IMR-90 (cell line): ENCODE measurements around the gene ILF3. TPM values are rescaled to one million over a fixed set of nuclear protein-coding genes. Genes with fewer than 3 reads are reported as not detected.

Experiments used
- ATAC-seq: fragments of 200-7000 bp; cut with Tn5 transposase; 2 replicates; pipeline ENCODE4 v1.9.1; 2020; ENCODE audit warnings: low read depth, mild to moderate bottlenecking, moderate library complexity
- BruUV-seq: library from RNA; stranded (reverse); fragments of 400-500 nt; replicated peaks from 2 replicates; lab custom pipeline; 2021; lab: Mats Ljungman, UMichigan
- CTCF ChIA-PET: fragments of 300-600 bp; formaldehyde crosslinking; extraction: SDS; loops from one replicate; lab custom pipeline; 2021; ENCODE audit warnings: antibody characterized with exemption; lab: Yijun Ruan, JAX
- POLR2A ChIA-PET: fragments of 300-600 bp; sonication (Branson Sonifier 250); formaldehyde crosslinking; loops from one replicate; lab custom pipeline; 2022; ENCODE audit warnings: antibody characterized with exemption; ENCODE audit not compliant: unreplicated experiment; lab: Charles Lee
- DNase-seq: peaks from one replicate; pipeline ENCODE4 v3.0.0; 2013
- H2AFZ ChIP-seq: replicated peaks from 2 replicates; pipeline ENCODE3; 2013; ENCODE audit warnings: low read length, mild to moderate bottlenecking; ENCODE audit not compliant: poor library complexity
- H2AK5ac ChIP-seq: 2 replicates; pipeline ENCODE4 v1.6.1; 2013; ENCODE audit warnings: low read depth, low read length, inconsistent platforms
- H2AK9ac ChIP-seq: replicated peaks from 2 replicates; pipeline ENCODE3; 2013; ENCODE audit warnings: mild to moderate bottlenecking, low read depth, low read length, moderate library complexity; ENCODE audit not compliant: poor library complexity
- H2BK120ac ChIP-seq: 2 replicates; pipeline ENCODE4 v1.6.1; 2013; ENCODE audit warnings: low read depth, low read length, inconsistent platforms
- H2BK15ac ChIP-seq: 3 replicates; pipeline ENCODE4 v1.6.1; 2013; ENCODE audit warnings: low read depth, low read length, inconsistent platforms
- H2BK20ac ChIP-seq: 2 replicates; pipeline ENCODE4 v1.6.1; 2013; ENCODE audit warnings: low read depth, mild to moderate bottlenecking, inconsistent platforms, low read length, moderate library complexity
- H2BK5ac ChIP-seq: 2 replicates; pipeline ENCODE4 v1.6.1; 2013; ENCODE audit warnings: mild to moderate bottlenecking, low read depth, low read length, inconsistent platforms; ENCODE audit not compliant: poor library complexity, severe bottlenecking
- H3K14ac ChIP-seq: replicated peaks from 2 replicates; pipeline ENCODE4 v1.6.1; 2013; ENCODE audit warnings: low read depth, low read length, inconsistent platforms
- H3K18ac ChIP-seq: 2 replicates; pipeline ENCODE4 v1.6.1; 2013; ENCODE audit warnings: low read depth, low read length, control low read depth
- H3K23ac ChIP-seq: 2 replicates; pipeline ENCODE4 v1.6.1; 2013; ENCODE audit warnings: low read depth, low read length, inconsistent platforms
- H3K27ac ChIP-seq: 2 replicates; pipeline ENCODE4 v1.5.1; 2013; ENCODE audit warnings: mild to moderate bottlenecking, control low read depth, low read length; ENCODE audit not compliant: insufficient read depth
- H3K27me3 ChIP-seq: 2 replicates; pipeline ENCODE4 v1.6.1; 2013; ENCODE audit warnings: low read length; ENCODE audit not compliant: control insufficient read depth, insufficient read depth
- H3K36me3 ChIP-seq: 2 replicates; pipeline ENCODE4 v1.6.1; 2013; ENCODE audit warnings: low read length, mixed read lengths; ENCODE audit not compliant: control insufficient read depth, insufficient read depth
- H3K4ac ChIP-seq: 2 replicates; pipeline ENCODE4 v1.6.1; 2013; ENCODE audit warnings: low read depth, low read length, inconsistent platforms
- H3K4me1 ChIP-seq: 2 replicates; pipeline ENCODE4 v1.6.1; 2013; ENCODE audit warnings: low read length, mixed read lengths; ENCODE audit not compliant: control insufficient read depth, insufficient read depth
- H3K4me2 ChIP-seq: 2 replicates; pipeline ENCODE4 v1.6.1; 2013; ENCODE audit warnings: low read depth, mild to moderate bottlenecking, control low read depth, low read length, moderate library complexity
- H3K4me3 ChIP-seq: 2 replicates; pipeline ENCODE4 v1.5.1; 2013; ENCODE audit warnings: low read depth, mild to moderate bottlenecking, control low read depth, low read length, moderate library complexity; ENCODE audit not compliant: insufficient read depth
- H3K56ac ChIP-seq: 2 replicates; pipeline ENCODE4 v1.6.1; 2013; ENCODE audit warnings: low read length, inconsistent platforms; ENCODE audit not compliant: insufficient read depth; ENCODE audit errors: extremely low read depth
- H3K79me1 ChIP-seq, 2 experiments: 2 replicates each; pipeline ENCODE4 v1.6.1; 2013; ENCODE audit warnings: low read length in 2 of 2, inconsistent platforms in 1 of 2, low read depth in 1 of 2
- H3K9ac ChIP-seq: 2 replicates; pipeline ENCODE4 v1.6.1; 2013; ENCODE audit warnings: low read depth, low read length, control low read depth
- H3K9me1 ChIP-seq: 2 replicates; pipeline ENCODE4 v1.6.1; 2013; ENCODE audit warnings: low read length, inconsistent platforms; ENCODE audit not compliant: insufficient read depth
- H3K9me3 ChIP-seq: 2 replicates; pipeline ENCODE4 v1.6.1; 2013; ENCODE audit warnings: low read length; ENCODE audit not compliant: control insufficient read depth, insufficient read depth
- H4K20me1 ChIP-seq: 2 replicates; pipeline ENCODE4 v1.6.1; 2013; ENCODE audit warnings: low read length, inconsistent platforms; ENCODE audit not compliant: insufficient read depth
- H4K5ac ChIP-seq: 2 replicates; pipeline ENCODE4 v1.6.1; 2013; ENCODE audit warnings: mild to moderate bottlenecking, low read depth, low read length, control low read depth
- H4K8ac ChIP-seq, 2 experiments: 2 replicates each; pipeline ENCODE4 v1.6.1; 2013; ENCODE audit warnings: low read depth in 2 of 2, low read length in 2 of 2, control low read depth in 1 of 2, inconsistent platforms in 1 of 2
- H4K91ac ChIP-seq: 2 replicates; pipeline ENCODE4 v1.6.1; 2013; ENCODE audit warnings: low read depth, low read length, inconsistent platforms; ENCODE audit not compliant: insufficient read depth
- BHLHE40 ChIP-seq: fragments of 150-350 bp; IDR thresholded peaks from 2 replicates; pipeline ENCODE4 v1.6.1; 2016; ENCODE audit warnings: mild to moderate bottlenecking, low read depth, low read length
- FOS ChIP-seq: fragments of 150-350 bp; IDR thresholded peaks from 2 replicates; pipeline ENCODE4 v1.6.1; 2016; ENCODE audit warnings: low read depth, low read length
- NFE2L2 ChIP-seq: fragments of 150-350 bp; IDR thresholded peaks from 2 replicates; pipeline ENCODE4 v1.6.1; 2016; ENCODE audit warnings: low read depth, mild to moderate bottlenecking, low read length
- RCOR1 ChIP-seq: IDR thresholded peaks from 2 replicates; pipeline ENCODE4 v1.6.1; 2012; ENCODE audit warnings: mild to moderate bottlenecking, low read length, improper control_type of control experiment; ENCODE audit not compliant: insufficient replicate concordance
- WGBS, 2 experiments: methylation state at CpG; one replicate each; pipeline versions ENCODE4 v1.1.5 to v1.1.7; 2013; ENCODE audit warnings: missing lambda C conversion rate in 2 of 2; ENCODE audit not compliant: insufficient read length in 1 of 2; ENCODE audit errors: extremely low coverage in 2 of 2; 5-methylcytosine and 5-hydroxymethylcytosine counted together
- dilution Hi-C: fragments of 300-500 bp; cut with HindIII; formaldehyde crosslinking; loops from one replicate; pipeline ENCODE4 v1.14.3; 2018; ENCODE audit warnings: low sequenced_read_pairs; ENCODE audit not compliant: unreplicated experiment
- in situ Hi-C: fragments of 300-500 bp; cut with MboI; formaldehyde crosslinking; loops from 3 replicates; pipeline ENCODE4 v1.14.3; 2019; ENCODE audit warnings: low sequenced_read_pairs, inconsistent platforms, mixed read lengths
- intact Hi-C: fragments of 100-400 bp; cut with micrococcal nuclease; formaldehyde crosslinking; loops from 2 replicates; pipeline ENCODE4 v1.10.0; 2022
- polyA plus RNA-seq, 3 experiments: library from polyadenylated mRNA; depleted of rRNA; stranded (reverse); fragments of >200 nt; gene quantifications; 2 replicates each; pipeline ENCODE4 v1.2.3, GENCODE V29; 2012; ENCODE audit warnings: low replicate concordance in 1 of 3
- total RNA-seq: library from RNA; depleted of rRNA; stranded (reverse); fragments of >200 nt; gene quantifications from 2 replicates; pipeline ENCODE4 v1.2.3, GENCODE V29; 2012

Gene ILF3
- total and polyA plus RNA-seq, 2 of the 4 experiments (the other 2 are of a cell fraction): 120 to 166 TPM

GRCh38 chr19:10612499-10613119 lies 41.5 kb upstream of the ILF3 start:
- ChIA-PET POLR2A (no interaction called here), CTCF (no interaction called here)
- Histone ChIP-seq H3K79me1 (peaks cover 27 to 75% of the 10 kb centered on the region in 2 experiments), H3K9me3 (no peaks in the 10 kb centered on the region), H3K4me2 (no peak overlapping the region), H3K9ac (no peak overlapping the region), H3K4me1 (peaks cover 10% of the 10 kb centered on the region), H4K20me1 (peaks cover 7% of the 10 kb centered on the region), H2AK9ac (no peak overlapping the region), H3K4me3 (no peak overlapping the region), H2BK20ac (no peak overlapping the region), H3K18ac (no peak overlapping the region), H3K56ac (no peak overlapping the region), H3K9me1 (peaks cover 12% of the 10 kb centered on the region), H3K23ac (no peak overlapping the region), H4K5ac (no peak overlapping the region), H2BK5ac (peak overlapping the region; percentile 59), H3K27me3 (no peaks in the 10 kb centered on the region), H2BK120ac (no peak overlapping the region; the same call in 1 of the 2 replicates), H3K14ac (0 out of 2 replicates have a peak overlapping the region, but pooled peaks have one; percentile 62), H2AK5ac (peak overlapping the region; percentile 11; the same call in 1 of the 2 replicates), H3K4ac (peak overlapping the region; percentile 55; the same call in 1 of the 2 replicates), H4K91ac (peak overlapping the region; percentile 36), H3K27ac (no peak overlapping the region), H2AFZ (peak overlapping the region; percentile 16), H2BK15ac (no peak overlapping the region), H4K8ac (peak overlapping the region in 1 of 2 experiments; percentile 73; a peak in 2 of 4 replicates), H3K36me3 (no peaks in the 10 kb centered on the region; the same call in 1 of the 2 replicates)
- 43% methylated on average over 5 of the region's 15 CpGs; no CpG with 5 or more reads in 1 of the 2 experiments for WGBS, 2 experiments
- dilution Hi-C loops: no loop called here
- BruUV-seq: no TSS peak
- DNase-seq (no peak), ATAC-seq (peak; percentile 56)
- TF ChIP-seq BHLHE40: no peak
- no peak for TF ChIP-seq FOS
- no peak for TF ChIP-seq RCOR1
- no peak for TF ChIP-seq NFE2L2
- in situ Hi-C loops: no loop called here
- intact Hi-C loops: no loop called here
